Mucosa of stomach (tissue), 1 donor: ENCODE results near the gene RPL10A.
"Not testable (repeated sequence)": the region's sequence is repeated elsewhere in the genome, so short reads cannot be mapped to it uniquely, and the experiment has no call there.

Source experiments
- H3K27me3 ChIP-seq: one replicate; pipeline ENCODE4 v1.7.0; 2013; ENCODE audit warnings: mild to moderate bottlenecking, low read length; ENCODE audit not compliant: control insufficient read depth, insufficient read depth
- H3K36me3 ChIP-seq: one replicate; pipeline ENCODE4 v1.7.0; 2013; ENCODE audit warnings: low read length; ENCODE audit not compliant: control insufficient read depth, insufficient read depth
- H3K4me1 ChIP-seq: one replicate; pipeline ENCODE4 v1.7.0; 2013; ENCODE audit warnings: mild to moderate bottlenecking, low read length; ENCODE audit not compliant: control insufficient read depth, insufficient read depth
- H3K4me3 ChIP-seq: one replicate; pipeline ENCODE4 v1.7.0; 2013; ENCODE audit warnings: low read length
- H3K9ac ChIP-seq: one replicate; pipeline ENCODE4 v1.7.0; 2013; ENCODE audit warnings: mild to moderate bottlenecking, low read length, moderate library complexity
- H3K9me3 ChIP-seq: one replicate; pipeline ENCODE4 v1.7.0; 2013; ENCODE audit warnings: mild to moderate bottlenecking, low read length, moderate library complexity; ENCODE audit not compliant: control insufficient read depth
- donor health status: Pancreatic carcinoma.

RPL10A gene

DNA sequence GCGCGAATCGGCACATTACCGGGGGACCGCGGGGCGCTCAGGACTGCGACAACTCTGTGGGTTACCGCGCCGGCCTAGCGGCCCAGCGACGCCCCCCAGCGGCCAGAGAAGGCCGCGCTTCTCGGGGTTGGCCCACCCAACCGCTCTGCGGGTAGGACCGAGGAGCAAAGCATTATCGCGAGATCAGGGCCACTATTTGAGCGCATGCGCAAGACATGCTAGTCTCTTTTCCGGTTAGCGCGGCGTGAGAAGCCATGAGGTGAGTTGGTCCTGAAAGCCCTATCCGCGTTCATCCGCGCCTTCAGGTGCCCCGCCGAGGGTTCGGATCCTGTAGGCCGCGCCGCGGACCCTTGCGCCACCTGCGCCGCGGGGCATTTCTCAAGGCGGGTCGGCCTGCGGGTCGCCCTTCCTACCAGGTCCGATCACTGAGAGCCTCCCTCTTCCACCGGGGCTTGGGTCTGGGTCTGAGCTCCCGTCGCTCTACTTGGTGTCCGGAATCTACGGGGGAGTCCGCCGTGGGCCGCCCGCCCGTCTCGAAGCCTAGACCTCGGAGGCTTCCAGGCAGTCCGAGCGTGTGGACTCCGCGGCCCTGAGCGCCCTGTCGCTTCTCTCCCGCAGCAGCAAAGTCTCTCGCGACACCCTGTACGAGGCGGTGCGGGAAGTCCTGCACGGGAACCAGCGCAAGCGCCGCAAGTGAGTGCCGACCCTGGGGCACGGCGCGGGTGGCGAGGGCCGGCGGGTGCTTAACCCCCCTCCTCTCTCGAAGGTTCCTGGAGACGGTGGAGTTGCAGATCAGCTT is at the start of gene RPL10A:
TSS of gene RPL10A (plus strand) at position 221 of the 799 bp plus-strand sequence. CDS start at position 255, 34 bp downstream.
- Histone ChIP-seq H3K9ac (peak within 1 kb of the TSS; percentile 95), H3K4me1 (peaks cover 35% of the 10 kb centered on the region), H3K36me3 (peaks cover 5% of the 10 kb centered on the region), H3K27me3 (no peaks in the 10 kb centered on the region), H3K4me3 (peak within 1 kb of the TSS; percentile 83), H3K9me3 (no peaks in the 10 kb centered on the region)

DNA sequence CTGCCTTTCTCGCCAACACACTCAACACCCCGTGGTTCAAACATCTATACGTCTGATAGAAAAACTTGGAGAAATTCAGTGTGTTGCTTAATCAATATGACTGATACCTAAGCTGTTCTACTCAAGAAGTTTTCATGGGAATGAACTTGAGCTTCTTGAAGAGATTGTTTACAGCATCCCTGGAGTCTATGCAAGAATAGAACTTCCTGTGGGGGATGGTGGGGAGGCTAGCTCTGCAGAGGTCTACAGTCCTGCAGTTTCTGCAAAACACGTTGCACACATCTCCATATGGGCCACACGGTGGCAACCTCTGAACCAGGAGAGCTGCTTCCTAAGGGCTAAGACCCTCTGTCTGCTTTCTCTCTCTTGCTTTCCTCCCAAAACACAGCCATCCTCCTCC is 48.8 kb upstream of the RPL10A start:
- Histone ChIP-seq H3K9me3 (no peaks in the 10 kb centered on the region), H3K9ac (no peak overlapping the region), H3K4me1 (peaks cover 12% of the 10 kb centered on the region), H3K4me3 (no peak overlapping the region), H3K27me3 (no peaks in the 10 kb centered on the region), H3K36me3 (no peaks in the 10 kb centered on the region)

- Histone ChIP-seq H3K4me3 (no peak overlapping the region), H3K27me3 (no peaks in the 10 kb centered on the region), H3K4me1 (peaks cover 7% of the 10 kb centered on the region), H3K36me3 (no peaks in the 10 kb centered on the region), H3K9ac (no peak overlapping the region), H3K9me3 (no peaks in the 10 kb centered on the region)
Measured at GRCh38 chr6:35419961-35420360, 48.2 kb upstream of the RPL10A start.

GRCh38 chr6:35425284-35425683 is 42.9 kb upstream of the RPL10A start:
- Histone ChIP-seq H3K9me3 (peaks cover 8% of the 10 kb centered on the region), H3K4me3 (no peak overlapping the region), H3K4me1 (no peaks in the 10 kb centered on the region), H3K27me3 (no peaks in the 10 kb centered on the region), H3K9ac (no peak overlapping the region), H3K36me3 (no peaks in the 10 kb centered on the region)

- Histone ChIP-seq H3K9ac (no peak overlapping the region), H3K9me3 (peaks cover 8% of the 10 kb centered on the region), H3K4me1 (no peaks in the 10 kb centered on the region), H3K36me3 (no peaks in the 10 kb centered on the region), H3K27me3 (no peaks in the 10 kb centered on the region), H3K4me3 (no peak overlapping the region)
Measured at GRCh38 chr6:35426074-35426473, 42.1 kb upstream of the RPL10A start.

DNA sequence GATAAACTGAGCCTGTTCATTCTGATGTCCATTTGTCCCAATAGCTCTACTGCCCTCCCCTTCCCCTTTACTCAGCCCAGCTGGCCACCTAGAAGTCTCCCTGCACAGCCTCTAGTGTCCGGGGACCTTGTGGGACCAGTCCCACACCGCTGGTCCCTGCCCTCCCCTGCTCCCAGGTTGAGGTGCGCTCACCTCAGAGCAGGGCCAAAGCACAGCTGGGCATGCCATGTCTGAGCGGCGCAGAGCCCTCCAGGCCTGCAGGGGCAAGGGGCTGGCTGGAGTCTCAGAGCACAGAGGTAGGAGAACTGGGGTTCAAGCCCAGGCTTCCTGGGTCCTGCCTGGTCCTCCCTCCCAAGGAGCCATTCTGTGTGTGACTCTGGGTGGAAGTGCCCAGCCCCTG is 40.8 kb upstream of the RPL10A start:
- Histone ChIP-seq H3K27me3 (no peaks in the 10 kb centered on the region), H3K4me3 (no peak overlapping the region), H3K9me3 (peaks cover 8% of the 10 kb centered on the region), H3K4me1 (no peaks in the 10 kb centered on the region), H3K9ac (no peak overlapping the region), H3K36me3 (no peaks in the 10 kb centered on the region)

DNA sequence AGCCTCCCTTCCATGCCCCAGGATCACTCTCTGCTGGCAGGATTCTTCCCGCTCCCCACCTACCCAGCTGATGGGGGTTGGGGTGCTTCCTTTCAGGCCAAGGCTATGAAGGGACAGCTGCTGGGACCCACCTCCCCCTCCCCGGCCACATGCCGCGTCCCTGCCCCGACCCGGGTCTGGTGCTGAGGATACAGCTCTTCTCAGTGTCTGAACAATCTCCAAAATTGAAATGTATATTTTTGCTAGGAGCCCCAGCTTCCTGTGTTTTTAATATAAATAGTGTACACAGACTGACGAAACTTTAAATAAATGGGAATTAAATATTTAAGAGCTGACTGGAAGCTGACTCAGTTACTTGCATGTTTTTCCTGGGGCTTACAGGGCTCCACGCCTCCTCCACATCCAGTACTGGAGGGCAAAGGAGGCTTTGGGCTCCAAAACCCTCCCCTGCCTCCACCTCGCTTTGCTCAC is 40.3 kb upstream of the RPL10A start:
- H3K4me1 ChIP-seq: no peaks in the 10 kb centered on the region
- H3K27me3 ChIP-seq: no peaks in the 10 kb centered on the region
- no peaks in the 10 kb centered on the region for H3K36me3 ChIP-seq
- H3K9ac ChIP-seq: no peak overlapping the region
- peaks cover 8% of the 10 kb centered on the region for H3K9me3 ChIP-seq
- H3K4me3 ChIP-seq: no peak overlapping the region

- H3K36me3 ChIP-seq: no peaks in the 10 kb centered on the region
Measured at GRCh38 chr6:35428421-35429149, 39.6 kb upstream of the RPL10A start.

GRCh38 chr6:35429463-35429862 is 38.7 kb upstream of the RPL10A start:
- Histone ChIP-seq H3K27me3 (no peaks in the 10 kb centered on the region), H3K9ac (no peak overlapping the region), H3K9me3 (peaks cover 8% of the 10 kb centered on the region), H3K36me3 (no peaks in the 10 kb centered on the region), H3K4me1 (no peaks in the 10 kb centered on the region), H3K4me3 (no peak overlapping the region)

More at GRCh38 chr6:35428421-35429149, 39.6 kb upstream of the RPL10A start:
- no peak overlapping the region for H3K4me3 ChIP-seq
- H3K4me1 ChIP-seq: no peaks in the 10 kb centered on the region
- peaks cover 8% of the 10 kb centered on the region for H3K9me3 ChIP-seq
- H3K27me3 ChIP-seq: no peaks in the 10 kb centered on the region
- no peak overlapping the region for H3K9ac ChIP-seq

GRCh38 chr6:35432291-35432690 is 35.9 kb upstream of the RPL10A start:
- H3K4me1 ChIP-seq: no peaks in the 10 kb centered on the region
- no peak overlapping the region for H3K4me3 ChIP-seq
- no peak overlapping the region for H3K9ac ChIP-seq
- H3K27me3 ChIP-seq: peaks cover 3% of the 10 kb centered on the region
- H3K9me3 ChIP-seq: peaks cover 8% of the 10 kb centered on the region
- no peaks in the 10 kb centered on the region for H3K36me3 ChIP-seq

- H3K4me1 ChIP-seq, H3K9ac ChIP-seq, H3K36me3 ChIP-seq, H3K27me3 ChIP-seq, H3K9me3 ChIP-seq, H3K4me3 ChIP-seq: not testable (repeated sequence)
Measured at GRCh38 chr6:35432702-35433101, 35.5 kb upstream of the RPL10A start.

DNA sequence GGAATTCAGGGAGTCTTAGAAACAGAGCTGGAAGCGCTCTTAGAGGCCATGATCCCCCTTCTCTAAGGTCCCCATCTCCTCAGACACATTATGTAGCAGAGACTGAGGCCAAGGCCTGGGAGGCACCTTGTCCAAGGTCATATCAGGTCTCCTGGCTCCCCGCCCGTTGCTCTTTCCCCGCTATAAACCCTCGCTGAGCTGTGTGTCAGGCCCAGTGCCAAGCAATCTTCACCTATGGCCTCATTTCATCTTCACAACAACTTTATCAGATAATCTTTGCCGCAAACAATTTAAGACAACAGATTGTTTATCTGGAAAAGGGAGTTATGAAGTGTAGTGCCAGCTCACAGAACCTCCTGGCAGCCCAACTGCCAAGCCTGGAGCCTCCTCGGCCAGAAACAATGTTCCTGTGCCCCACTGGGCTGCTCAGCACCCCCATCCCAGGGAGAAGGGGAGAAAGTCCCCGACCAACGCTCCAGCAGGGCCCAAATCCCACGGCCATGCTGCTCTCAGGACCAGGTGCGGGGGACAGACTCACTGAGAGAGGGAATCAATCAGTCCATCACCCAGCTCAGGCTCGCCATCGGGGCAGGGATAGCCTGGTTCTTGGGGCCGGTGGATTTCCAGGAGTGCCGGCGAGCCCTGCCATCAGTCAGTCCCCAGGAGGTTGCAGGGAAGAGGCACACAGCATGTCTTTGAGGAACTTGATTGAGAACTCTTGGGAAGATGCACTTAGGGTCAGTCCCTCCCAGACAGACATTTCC is 32.9 kb upstream of the RPL10A start:
- Histone ChIP-seq H3K4me3 (no peak overlapping the region), H3K27me3 (peaks cover 3% of the 10 kb centered on the region), H3K9ac (no peak overlapping the region), H3K36me3 (no peaks in the 10 kb centered on the region), H3K9me3 (no peaks in the 10 kb centered on the region), H3K4me1 (no peaks in the 10 kb centered on the region)
